ENCODE measurements around the gene SAMD8. TPM values are rescaled to one million over a fixed set of nuclear protein-coding genes. Genes with fewer than 3 reads are reported as not detected.

SAMD8 gene
- total and polyA plus RNA-seq, 7 donors, result 2.1 to 37.5 (median 25.0) TPM

DNA sequence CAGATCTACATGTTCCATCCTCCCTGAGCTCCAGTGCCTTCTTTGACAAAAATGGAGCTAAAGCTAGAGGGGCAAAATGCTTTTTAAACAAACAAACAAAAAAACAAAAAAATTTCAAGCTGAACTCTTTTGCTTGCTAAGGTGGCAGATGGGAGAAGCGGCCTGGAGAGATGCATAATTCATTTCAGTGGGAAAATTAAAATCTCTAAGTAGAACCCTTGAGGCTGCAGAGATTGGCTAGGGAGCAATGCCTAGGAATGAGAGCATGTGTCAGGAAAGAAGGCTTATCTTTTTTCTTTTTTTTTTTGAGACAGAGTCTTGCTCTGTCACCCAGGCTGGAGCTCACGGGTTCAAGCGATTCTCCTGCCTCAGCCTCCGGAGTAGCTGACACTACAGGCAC is 46.4 kb upstream of the SAMD8 start:
- Histone ChIP-seq H3K9me3 (no peaks in the 10 kb centered on the region), H3K4me1 (peaks cover 0 to 6% (median 2%) of the 10 kb centered on the region in 4 donors), H3K27me3 (no peaks in the 10 kb centered on the region), H3K4me3 (no peak overlapping the region), H3K36me3 (no peaks in the 10 kb centered on the region), H3K27ac (peak overlapping the region in 1 of 4 donors; percentile 25)
- 92 to 96% methylated on average over 4 of the region's 4 CpGs for WGBS, 2 donors
- DNase-seq, result no peak
- TF ChIP-seq, protein P1, sequence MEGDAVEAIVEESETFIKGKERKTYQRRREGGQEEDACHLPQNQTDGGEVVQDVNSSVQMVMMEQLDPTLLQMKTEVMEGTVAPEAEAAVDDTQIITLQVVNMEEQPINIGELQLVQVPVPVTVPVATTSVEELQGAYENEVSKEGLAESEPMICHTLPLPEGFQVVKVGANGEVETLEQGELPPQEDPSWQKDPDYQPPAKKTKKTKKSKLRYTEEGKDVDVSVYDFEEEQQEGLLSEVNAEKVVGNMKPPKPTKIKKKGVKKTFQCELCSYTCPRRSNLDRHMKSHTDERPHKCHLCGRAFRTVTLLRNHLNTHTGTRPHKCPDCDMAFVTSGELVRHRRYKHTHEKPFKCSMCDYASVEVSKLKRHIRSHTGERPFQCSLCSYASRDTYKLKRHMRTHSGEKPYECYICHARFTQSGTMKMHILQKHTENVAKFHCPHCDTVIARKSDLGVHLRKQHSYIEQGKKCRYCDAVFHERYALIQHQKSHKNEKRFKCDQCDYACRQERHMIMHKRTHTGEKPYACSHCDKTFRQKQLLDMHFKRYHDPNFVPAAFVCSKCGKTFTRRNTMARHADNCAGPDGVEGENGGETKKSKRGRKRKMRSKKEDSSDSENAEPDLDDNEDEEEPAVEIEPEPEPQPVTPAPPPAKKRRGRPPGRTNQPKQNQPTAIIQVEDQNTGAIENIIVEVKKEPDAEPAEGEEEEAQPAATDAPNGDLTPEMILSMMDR (IDR thresholded peaks at IDR 0.05), result no peak
- TF ChIP-seq POLR2A (IDR thresholded peaks at IDR 0.05) (no peak), EP300 (IDR thresholded peaks at IDR 0.05) (no peak), POLR2AphosphoS5 (IDR thresholded peaks at IDR 0.05) (no peak)
- intact Hi-C loops (cut with DNase I), result no loop called here

DNA sequence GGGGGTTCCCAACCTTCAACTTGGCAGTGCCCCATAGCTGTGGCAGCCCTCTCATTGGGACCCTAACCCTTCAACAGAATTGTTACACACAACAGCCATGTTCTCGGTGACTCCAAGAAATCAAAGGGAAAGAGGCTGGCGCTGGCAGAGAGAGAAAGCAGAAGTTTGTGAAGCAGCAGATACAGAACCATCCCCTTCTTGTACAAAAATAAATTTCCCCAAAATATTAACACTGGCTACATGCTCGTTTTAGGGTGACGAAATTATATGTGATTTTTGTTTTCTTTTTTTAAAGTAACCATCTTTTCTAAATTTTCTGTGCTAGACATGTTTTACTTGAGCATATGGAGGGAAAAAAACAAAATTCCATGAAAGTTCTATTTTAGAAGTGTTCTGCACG is 45.2 kb upstream of the SAMD8 start:
- H3K27me3 ChIP-seq, result no peaks in the 10 kb centered on the region
- H3K4me3 ChIP-seq, result no peak overlapping the region
- H3K4me1 ChIP-seq, result peaks cover 0 to 6% (median 2%) of the 10 kb centered on the region in 4 donors
- no peaks in the 10 kb centered on the region for H3K9me3 ChIP-seq
- DNase-seq, result no peak
- H3K36me3 ChIP-seq, result no peaks in the 10 kb centered on the region
- no peak overlapping the region for H3K27ac ChIP-seq
- TF ChIP-seq POLR2A (IDR thresholded peaks at IDR 0.05) (no peak), EP300 (IDR thresholded peaks at IDR 0.05) (no peak), POLR2AphosphoS5 (IDR thresholded peaks at IDR 0.05) (no peak)
- TF ChIP-seq, protein P1 (IDR thresholded peaks at IDR 0.05), result no peak
- 91 to 92% methylated on average over 5 of the region's 5 CpGs for WGBS, 2 donors
- intact Hi-C loops (cut with DNase I), result no loop called here

GRCh38 chr10:75067272-75067671 is 44.2 kb upstream of the SAMD8 start:
- DNase-seq, result no peak
- intact Hi-C loops (cut with DNase I), result no loop called here
- H3K4me1 ChIP-seq, result peaks cover 0 to 6% (median 2%) of the 10 kb centered on the region in 4 donors
- no peaks in the 10 kb centered on the region for H3K36me3 ChIP-seq
- WGBS, 2 donors, result 89 to 90% methylated on average over 7 of the region's 7 CpGs
- H3K9me3 ChIP-seq, result no peaks in the 10 kb centered on the region
- H3K27ac ChIP-seq, result no peak overlapping the region
- H3K4me3 ChIP-seq, result no peak overlapping the region
- TF ChIP-seq POLR2A (IDR thresholded peaks at IDR 0.05) (no peak), POLR2AphosphoS5 (IDR thresholded peaks at IDR 0.05) (no peak), EP300 (IDR thresholded peaks at IDR 0.05) (no peak)
- TF ChIP-seq, protein P1 (IDR thresholded peaks at IDR 0.05), result no peak
- H3K27me3 ChIP-seq, result no peaks in the 10 kb centered on the region

DNA sequence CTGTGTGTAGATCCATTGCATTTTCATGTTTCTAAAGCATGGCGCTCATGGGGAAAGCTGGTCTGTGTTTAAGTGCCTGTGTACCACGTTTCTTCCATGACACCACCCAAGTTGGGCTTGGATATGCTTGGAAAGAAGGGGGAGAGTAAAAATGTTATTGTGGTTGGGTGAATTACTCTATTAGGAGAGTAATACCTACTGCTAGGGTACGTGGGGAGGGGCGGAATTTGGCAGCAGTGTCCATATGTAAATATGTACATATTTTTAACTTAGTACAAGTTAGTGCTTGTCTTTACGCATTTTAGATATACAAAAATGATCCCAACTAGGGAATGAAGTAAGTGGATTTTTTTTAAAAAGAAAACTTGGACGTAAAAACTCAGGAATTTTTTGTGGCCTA is 42.9 kb upstream of the SAMD8 start:
- no peak for DNase-seq
- Histone ChIP-seq H3K27me3 (no peaks in the 10 kb centered on the region), H3K27ac (no peak overlapping the region), H3K4me3 (no peak overlapping the region), H3K9me3 (no peaks in the 10 kb centered on the region), H3K4me1 (peaks cover 0 to 6% (median 2%) of the 10 kb centered on the region in 4 donors), H3K36me3 (no peaks in the 10 kb centered on the region)
- WGBS, 2 donors, result 68 to 81% methylated on average over 6 of the region's 6 CpGs
- TF ChIP-seq POLR2A (IDR thresholded peaks at IDR 0.05) (no peak), POLR2AphosphoS5 (IDR thresholded peaks at IDR 0.05) (no peak), EP300 (IDR thresholded peaks at IDR 0.05) (no peak)
- TF ChIP-seq, protein P1 (IDR thresholded peaks at IDR 0.05), result no peak
- intact Hi-C loops (cut with DNase I), result no loop called here

DNA sequence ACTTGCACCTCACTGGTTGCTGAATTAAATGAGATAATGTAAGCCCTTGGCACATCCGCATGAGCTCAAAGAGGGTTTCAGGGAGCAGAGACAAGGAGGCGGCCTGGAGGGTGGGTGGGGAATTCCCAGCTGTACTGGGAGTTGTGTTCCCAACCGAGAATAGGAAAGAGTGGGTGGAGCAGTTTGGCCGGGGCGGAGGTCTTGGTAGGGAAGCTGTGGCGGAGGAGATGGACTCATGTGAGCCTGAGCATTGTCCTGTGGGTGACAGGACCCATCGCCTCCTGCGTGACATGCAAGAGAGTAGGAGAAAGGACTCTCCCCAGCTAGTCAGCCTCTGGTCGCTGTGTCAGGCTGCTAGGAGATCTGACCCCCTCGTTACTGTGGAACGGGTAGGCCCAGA is 41.0 kb upstream of the SAMD8 start:
- no peaks in the 10 kb centered on the region for H3K27me3 ChIP-seq
- no peaks in the 10 kb centered on the region for H3K4me1 ChIP-seq
- no peak overlapping the region for H3K27ac ChIP-seq
- DNase-seq, result no peak
- intact Hi-C loops (cut with DNase I), result no loop called here
- 85 to 89% methylated on average over 11 of the region's 11 CpGs for WGBS, 2 donors
- H3K4me3 ChIP-seq, result no peak overlapping the region
- no peaks in the 10 kb centered on the region for H3K9me3 ChIP-seq
- no peaks in the 10 kb centered on the region for H3K36me3 ChIP-seq
- no peak for TF ChIP-seq POLR2A (IDR thresholded peaks at IDR 0.05)
- TF ChIP-seq, protein P1 (IDR thresholded peaks at IDR 0.05), result no peak
- no peak for TF ChIP-seq POLR2AphosphoS5 (IDR thresholded peaks at IDR 0.05)
- no peak for TF ChIP-seq EP300 (IDR thresholded peaks at IDR 0.05)

All from sigmoid colon (tissue), 7 donors.